HG02763 (cell line): ENCODE measurements around the gene ZMYND12.
A peak's percentile ranks its signal among the peaks of the same experiment; 100 is the strongest.

Experiments
- ATAC-seq: cut with Tn5 transposase; IDR thresholded peaks from one replicate; pipeline ENCODE4 v1.9.1; 2021; ENCODE audit warnings: mild to moderate bottlenecking, moderate library complexity; ENCODE audit not compliant: unreplicated experiment

ZMYND12 gene

GRCh38 chr1:42399315-42400100 lies 56.3 kb downstream of the ZMYND12 start:
- ATAC-seq: no peak

DNA sequence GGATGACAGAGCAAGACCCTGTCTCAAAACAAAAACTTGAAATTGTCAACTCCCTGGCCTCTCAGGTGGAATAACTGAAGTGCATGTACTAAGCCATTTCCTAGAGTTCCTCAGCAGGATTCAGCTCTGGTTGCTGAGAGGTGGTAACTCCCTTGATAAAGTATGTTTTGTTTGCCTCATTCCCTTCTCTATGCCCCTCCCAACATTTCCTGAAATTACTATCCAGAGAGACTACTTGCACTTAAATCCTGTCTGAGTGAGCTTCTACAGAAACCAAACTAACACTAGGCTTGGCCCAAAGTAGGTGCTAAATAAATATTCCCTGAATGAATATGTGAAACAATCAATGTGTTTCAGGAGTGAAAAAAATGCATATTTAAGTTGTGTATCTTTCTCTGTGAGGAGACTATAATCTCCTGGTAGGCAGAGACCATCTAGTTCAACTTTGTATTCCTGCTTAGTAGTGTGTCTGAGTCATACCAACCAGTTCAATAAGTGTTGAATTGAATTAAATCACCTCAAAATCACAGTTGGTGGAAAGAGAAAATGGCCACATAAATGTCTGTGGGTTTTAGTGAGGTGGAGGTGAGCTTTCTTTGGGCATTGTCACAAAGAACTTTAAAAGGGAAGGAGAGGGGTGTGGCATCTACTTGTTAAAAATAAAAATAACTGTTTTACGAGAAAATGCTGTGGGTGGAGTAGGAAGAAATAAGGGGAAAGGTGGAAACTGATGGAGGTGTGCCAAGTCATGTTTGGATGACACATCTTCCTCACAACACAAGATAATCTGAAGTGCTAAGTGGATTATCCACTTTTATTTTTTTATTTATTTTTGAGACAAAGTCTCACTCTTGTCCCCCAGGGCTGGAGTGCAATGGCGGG lies 62.6 kb downstream of the ZMYND12 start:
- ATAC-seq: no peak

- no peak for ATAC-seq
Measured at GRCh38 chr1:42392255-42392654, 63.6 kb downstream of the ZMYND12 start.

GRCh38 chr1:42386051-42386450 lies 69.8 kb downstream of the ZMYND12 start:
- no peak for ATAC-seq

DNA sequence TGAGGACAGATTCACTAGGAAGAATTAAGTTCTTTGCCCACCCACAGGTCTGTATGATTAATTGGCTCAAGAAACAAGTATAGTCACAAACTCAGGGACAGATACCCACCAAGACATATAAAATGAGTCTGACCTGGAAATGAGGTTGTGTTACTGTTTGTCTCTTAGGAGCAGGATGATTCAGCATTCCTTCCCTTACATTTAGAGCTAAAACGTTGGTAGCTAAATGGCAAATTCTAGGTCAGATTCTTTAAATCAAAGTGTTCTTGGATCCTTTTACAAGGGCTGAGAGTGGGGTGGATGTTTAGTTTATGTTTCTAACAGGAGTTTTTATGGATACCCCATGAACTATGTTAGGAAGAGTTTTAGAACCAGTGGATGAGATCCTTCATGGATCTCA lies 70.5 kb downstream of the ZMYND12 start:
- ATAC-seq: no peak

DNA sequence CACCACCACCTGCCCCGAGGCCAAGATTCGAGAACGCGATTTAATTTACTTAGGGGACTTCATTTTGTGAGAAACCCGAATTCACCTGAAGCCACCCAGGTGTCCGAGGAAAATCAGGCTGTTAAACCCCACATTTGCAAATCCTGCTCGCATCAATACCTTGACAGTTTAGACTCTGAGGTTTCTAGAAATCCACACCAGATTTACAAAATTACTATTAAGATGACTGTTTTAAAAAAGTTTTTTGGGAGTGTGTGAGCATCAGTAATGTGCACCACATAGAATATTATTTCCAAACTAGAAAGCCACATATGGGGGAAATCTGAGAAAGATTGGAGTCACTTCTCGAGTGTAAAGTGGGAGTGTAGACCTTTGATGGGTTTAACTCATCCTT lies 74.5 kb downstream of the ZMYND12 start:
- ATAC-seq: no peak

- peak; percentile 90 for ATAC-seq
Measured at GRCh38 chr1:42380586-42381279, 75.1 kb downstream of the ZMYND12 start, which contains the start of gene RIMKLA. Gene RIMKLA, plus strand, starts transcription at chr1:42380792. Its CDS starts 143 bp downstream, at chr1:42380935.
